H1 (cell line): Measurements from ENCODE around the gene TSPAN16. TPM values are rescaled to one million over a fixed set of nuclear protein-coding genes. Genes with fewer than 3 reads are reported as not detected.

Experiments
- EP300 ChIP-seq, 2 experiments: IDR thresholded peaks; 1 replicate in 1 of 2; 2 replicates in 1 of 2; pipeline ENCODE4 v1.6.1; 2011 to 2012; ENCODE audit warnings: low read depth in 2 of 2, low read length in 2 of 2, mild to moderate bottlenecking in 2 of 2, borderline replicate concordance in 1 of 2, inconsistent platforms in 1 of 2, moderate library complexity in 1 of 2
- SIRT6 ChIP-seq: IDR thresholded peaks from one replicate; pipeline ENCODE4 v1.7.1; 2012; ENCODE audit warnings: low read length, inconsistent platforms
- polyA plus RNA-seq, 7 experiments: library from polyadenylated mRNA; depleted of rRNA in 3 of 7; stranded (reverse) in 5 of 7; unstranded in 2 of 7; fragments of >200 nt in 5 of 7; fragments of 200-250 nt in 2 of 7; gene quantifications; 1 replicate in 5 of 7; 2 replicates in 1 of 7; 4 replicates in 1 of 7; pipeline versions ENCODE4 v1.2.1 to v1.2.3, GENCODE V29; 2011 to 2013; ENCODE audit warnings: missing spikeins in 2 of 7, mixed read lengths in 2 of 7
- total RNA-seq: library from RNA; stranded (reverse); fragmentation: NEBNext Ultra II Directional; extraction: Animal tissue kit (Norgen Biotek cat#: 25700); gene quantifications from 2 replicates; pipeline ENCODE4 v1.2.1, GENCODE V29; 2021

TSPAN16 gene
- total and polyA plus RNA-seq, 2 of the 8 experiments (the other 6 are each of a cell fraction or from before 2014, with no cell fraction given): not detected

- no peak for TF ChIP-seq EP300 (IDR thresholded peaks at IDR 0.05; ENCODE audit: borderline replicate concordance in 1 of 2, low read depth in 2 of 2, low read length in 2 of 2)
- no peak for TF ChIP-seq SIRT6
These were observed 60.1 kb downstream of the TSPAN16 start (continued) for GRCh38 chr19:11356074-11356397.
